GM21360 (cell line): ENCODE measurements around the gene MSRB3.

Experiments
- ATAC-seq: cut with Tn5 transposase; IDR thresholded peaks from one replicate; pipeline ENCODE4 v1.9.1; 2021; ENCODE audit warnings: mild to moderate bottlenecking, moderate library complexity; ENCODE audit not compliant: unreplicated experiment

Gene MSRB3

DNA sequence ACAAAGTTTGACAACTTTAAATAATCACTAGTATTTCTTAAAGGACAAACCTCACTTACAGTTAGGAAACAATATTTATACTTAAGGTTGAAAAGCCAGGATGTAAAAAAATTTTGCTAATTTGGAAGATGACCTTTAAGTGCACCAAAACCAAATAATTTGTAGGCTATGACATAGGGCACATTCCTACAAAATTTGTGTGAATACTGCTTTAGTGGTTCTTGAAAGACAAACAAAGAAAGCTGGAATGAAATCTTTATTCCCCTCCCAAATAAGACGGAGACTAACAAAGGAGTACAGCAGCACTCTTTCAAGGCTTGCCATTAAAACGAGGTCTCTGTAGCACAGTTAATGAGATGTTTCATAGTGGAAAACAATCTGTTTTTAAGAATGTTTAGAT is 45.6 kb downstream of the MSRB3 start:
- no peak for ATAC-seq

GRCh38 chr12:65324551-65324950 is 46.1 kb downstream of the MSRB3 start:
- no peak for ATAC-seq

DNA sequence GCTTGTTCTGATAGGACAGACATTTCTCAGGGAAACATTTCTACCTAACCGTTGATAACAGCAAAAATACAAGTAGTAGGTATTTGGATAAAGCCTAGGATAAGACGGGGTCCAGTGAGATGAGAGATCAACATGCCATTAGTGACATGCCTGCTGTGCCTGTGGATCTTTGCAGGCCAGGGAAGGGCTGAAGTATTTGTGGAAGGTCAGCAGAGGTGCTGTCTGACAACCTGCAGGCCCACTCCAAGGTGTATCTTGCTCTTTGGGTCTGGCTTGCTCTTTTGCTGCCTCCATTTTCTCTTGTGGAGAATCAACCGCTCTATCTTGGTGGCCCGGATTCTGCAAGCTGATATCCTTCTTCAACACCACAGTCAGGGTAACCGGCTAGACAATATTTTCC is 46.7 kb downstream of the MSRB3 start:
- no peak for ATAC-seq

DNA sequence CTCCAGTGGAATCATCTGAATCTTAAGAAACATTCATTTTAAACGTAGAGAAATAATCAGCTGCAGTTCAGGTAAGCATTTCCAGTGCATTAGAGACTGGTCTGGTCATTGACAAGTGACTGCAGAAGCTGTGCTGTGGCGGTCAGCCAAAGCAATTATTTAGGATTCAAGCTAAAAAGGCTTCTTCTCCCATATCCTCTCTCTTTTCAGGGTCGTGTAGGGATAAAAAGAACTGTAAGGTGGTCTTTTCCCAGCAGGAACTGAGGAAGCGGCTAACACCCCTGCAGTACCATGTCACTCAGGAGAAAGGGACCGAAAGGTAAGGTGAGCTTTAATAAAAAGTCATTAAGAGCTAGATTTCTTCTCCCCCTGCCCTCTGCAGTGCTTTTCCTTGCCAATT is 48.1 kb downstream of the MSRB3 start:
- ATAC-seq = no peak

DNA sequence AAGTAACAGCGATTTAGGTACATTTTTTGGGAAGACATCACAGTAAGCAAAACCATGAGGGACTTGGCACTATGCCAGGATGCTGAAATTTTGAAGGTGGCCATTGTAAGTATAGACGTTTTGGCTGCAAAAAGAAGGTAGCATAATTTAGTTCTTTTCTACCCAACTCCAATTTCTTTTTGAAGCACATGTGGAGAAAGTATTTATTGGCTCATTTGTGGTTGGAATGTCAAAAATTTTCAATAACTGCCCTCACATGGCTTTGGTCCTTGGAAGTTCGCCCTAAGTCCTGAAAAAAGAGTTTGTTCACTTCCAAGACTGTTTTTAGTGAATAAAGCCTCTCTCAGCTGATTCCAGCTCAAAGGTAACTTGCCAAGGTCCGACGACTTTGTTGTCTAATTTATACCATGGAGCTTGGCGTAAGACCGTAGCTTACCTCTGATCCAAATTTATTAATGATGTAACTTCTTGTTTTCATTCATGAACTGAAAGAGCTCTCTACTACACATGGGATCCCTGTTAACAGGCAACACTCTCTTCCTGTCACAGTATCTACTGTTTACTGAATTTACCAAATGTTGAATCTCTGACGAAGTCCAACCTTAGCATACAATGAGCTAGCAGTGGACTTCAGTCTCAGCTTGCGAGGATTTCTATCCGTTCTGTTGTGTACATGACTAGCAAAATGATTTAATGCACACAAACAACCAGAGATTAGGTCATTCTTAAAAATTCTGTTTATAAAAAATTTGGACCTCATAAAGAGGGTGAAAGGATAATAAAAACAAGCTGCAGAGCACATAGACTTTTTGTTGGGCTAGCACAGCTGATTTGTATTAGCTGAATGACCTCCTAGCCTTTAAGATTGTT is 49.0 kb downstream of the MSRB3 start:
- no peak for ATAC-seq

- ATAC-seq = no peak
These were observed 51.2 kb downstream of the MSRB3 start for GRCh38 chr12:65329721-65330120.

- ATAC-seq = no peak
These were observed 51.8 kb downstream of the MSRB3 start for GRCh38 chr12:65330331-65330730.

GRCh38 chr12:65331456-65331855 is 53.0 kb downstream of the MSRB3 start:
- no peak for ATAC-seq

DNA sequence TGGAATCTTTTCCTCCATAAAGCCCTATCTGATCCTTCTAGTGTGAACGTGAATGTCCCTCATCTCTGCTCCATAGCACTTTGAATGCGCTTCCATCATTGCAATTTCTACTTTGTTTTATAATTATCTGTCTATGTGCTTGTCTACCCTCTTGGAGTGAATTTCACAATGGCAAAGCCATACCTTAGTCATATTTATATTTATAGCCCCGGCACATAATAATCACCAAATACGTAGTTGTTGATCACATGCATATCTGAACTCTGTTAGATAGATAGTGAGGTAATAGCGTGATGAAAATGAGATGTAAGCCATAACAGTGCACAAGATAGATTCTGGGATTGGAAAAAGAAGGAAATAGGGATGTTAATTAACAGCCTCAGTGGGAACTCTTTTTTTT is 55.2 kb downstream of the MSRB3 start:
- ATAC-seq = no peak

GRCh38 chr12:65334521-65334920 is 56.0 kb downstream of the MSRB3 start:
- ATAC-seq = no peak

DNA sequence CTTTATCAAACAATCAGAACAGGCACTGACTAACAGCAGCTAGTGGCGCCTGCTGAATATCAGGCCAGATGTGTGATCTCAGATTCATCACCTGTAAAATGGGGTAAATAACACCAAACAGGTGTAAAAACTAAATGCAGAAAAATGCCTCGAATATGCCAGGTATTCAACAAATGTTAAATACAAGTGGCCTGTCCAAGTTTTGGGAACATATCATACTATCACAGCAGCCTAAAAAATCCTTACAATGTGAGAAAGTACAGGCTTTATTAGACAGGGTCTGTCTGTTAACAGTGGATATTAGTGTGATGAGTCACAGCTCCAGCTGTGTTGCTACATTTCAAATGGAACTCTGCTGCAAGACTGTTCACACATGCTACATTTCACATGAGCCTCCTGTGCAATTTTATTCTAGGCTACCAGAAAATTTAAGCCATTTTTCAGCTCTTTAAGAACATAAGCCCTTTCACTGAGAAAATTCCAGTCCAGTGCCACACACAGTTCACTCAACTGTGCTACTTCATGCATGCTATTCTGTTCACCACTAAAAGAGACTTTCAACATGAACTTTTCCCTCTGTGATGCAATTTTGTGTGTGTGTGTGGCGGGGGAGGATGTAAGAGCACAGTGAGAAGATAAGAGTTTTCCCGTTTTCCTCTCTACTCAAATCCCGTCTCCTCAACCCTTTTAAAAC is 56.7 kb downstream of the MSRB3 start:
- no peak for ATAC-seq

GRCh38 chr12:65335981-65336380 is 57.5 kb downstream of the MSRB3 start:
- no peak for ATAC-seq

GRCh38 chr12:65339161-65339560 is 60.7 kb downstream of the MSRB3 start:
- ATAC-seq = no peak

GRCh38 chr12:65343230-65343629 is 64.7 kb downstream of the MSRB3 start:
- no peak for ATAC-seq

- no peak for ATAC-seq
These were observed 65.3 kb downstream of the MSRB3 start for GRCh38 chr12:65343801-65344200.

DNA sequence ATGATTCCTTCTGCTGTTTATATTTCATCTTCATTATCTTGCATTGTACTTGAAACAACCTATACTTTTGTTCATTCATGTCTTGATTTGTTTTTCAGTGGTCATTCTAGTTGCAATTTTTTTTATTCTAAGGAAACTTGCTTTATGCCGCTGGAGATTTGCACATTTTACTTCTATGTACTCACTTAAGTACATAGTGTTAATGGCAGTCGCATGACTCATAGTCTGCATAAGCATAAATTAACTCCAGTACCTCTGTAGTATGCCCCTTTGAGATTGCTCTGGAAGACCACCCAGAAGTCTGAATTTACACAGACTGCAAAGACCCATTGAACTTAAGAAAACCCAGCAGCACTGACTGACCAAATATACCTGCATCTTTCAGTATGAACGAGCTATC is 77.0 kb downstream of the MSRB3 start:
- no peak for ATAC-seq

DNA sequence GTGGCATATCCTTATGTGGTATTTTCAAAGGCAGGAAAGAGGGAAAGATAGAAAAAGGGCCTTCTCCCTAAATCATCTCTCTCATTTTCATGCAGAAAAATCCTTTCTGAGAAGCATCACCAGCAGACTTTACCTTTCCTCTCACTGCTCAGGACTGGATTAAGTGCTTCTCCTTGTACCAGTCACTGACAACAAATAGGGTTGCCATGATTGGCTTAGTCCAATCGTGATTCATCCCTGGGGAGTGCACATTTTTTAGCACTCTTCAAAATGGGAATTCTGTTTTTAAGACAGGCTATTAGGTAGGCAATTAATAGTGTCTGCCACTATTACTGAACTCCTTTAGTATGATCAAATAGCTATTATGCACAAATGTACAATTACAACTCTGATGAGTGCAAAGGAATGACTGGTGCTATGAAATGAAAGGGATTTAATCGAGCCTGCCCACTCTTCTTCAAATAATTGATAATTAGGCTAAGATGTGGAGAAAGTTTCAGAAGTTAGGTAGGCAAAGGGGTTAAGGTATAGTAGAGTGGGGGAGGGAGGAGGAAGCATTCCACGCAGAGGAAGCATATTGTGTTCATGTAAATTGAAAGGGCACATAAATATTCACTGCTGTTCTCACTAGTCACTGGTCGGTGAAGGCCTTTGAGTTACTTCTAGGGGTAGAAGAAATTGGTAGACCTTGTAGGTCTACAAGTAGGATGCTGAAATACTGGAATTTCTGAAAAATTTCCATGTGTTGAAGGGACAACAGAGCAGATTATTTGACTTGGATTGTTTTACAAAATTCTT is 84.0 kb downstream of the MSRB3 start:
- no peak for ATAC-seq

DNA sequence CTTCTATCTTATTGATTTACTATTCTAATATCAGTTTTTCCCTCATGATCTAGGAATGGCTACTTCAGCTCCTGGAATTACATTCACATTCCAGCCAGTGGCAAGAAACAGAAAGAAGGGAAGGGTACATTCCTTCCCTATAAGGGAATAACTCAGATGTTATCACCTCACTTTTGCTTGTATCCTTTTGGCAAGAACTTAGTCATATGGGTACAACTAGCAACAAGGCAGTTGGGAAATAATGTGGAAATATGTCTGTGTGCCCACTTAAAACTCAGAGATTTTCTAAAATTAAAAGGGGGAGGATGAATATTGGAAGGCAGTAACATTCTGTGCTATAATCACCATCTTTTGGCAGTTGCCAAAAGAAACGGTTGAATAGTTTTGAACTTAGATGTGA is 85.6 kb downstream of the MSRB3 start:
- ATAC-seq = no peak

GRCh38 chr12:65367396-65367795 is 88.9 kb downstream of the MSRB3 start:
- ATAC-seq = no peak

- ATAC-seq = no peak
These were observed 89.6 kb downstream of the MSRB3 start for GRCh38 chr12:65368055-65368454.

- no peak for ATAC-seq
These were observed 94.1 kb downstream of the MSRB3 start for GRCh38 chr12:65372574-65372973.

DNA sequence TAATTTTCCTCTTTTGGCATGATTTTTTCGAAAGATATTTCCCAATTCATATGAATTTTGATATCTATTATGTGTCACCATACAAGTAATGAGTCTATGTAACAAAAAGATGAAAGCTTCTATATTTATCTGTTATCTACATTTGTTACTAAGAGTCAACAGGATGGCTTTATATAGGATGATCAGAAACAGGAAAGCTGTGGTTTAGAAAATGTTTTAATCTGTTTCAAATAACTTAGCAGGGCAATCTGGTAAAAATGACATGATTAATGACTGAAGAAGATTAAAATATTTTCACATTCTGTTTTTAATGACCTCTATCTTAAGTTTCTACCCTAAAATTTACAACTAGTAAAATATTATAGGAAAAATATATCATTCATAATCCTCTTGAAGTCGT is 105.8 kb downstream of the MSRB3 start:
- ATAC-seq = no peak
